Effector memory CD4-positive, alpha-beta T cell (primary cell): ENCODE measurements around the gene KCNK16.

Experiments
- DNase-seq, 3 donors: peaks; one replicate each; pipeline ENCODE4 v3.0.0-alpha.2; 2020
- H3K27ac ChIP-seq: 2 replicates; pipeline ENCODE4 v1.7.0; 2013; ENCODE audit warnings: mild to moderate bottlenecking, low read length, moderate library complexity; ENCODE audit not compliant: insufficient read depth, poor library complexity, severe bottlenecking
- H3K27me3 ChIP-seq: replicated peaks from 2 replicates; pipeline ENCODE4 v1.7.0; 2013; ENCODE audit warnings: mild to moderate bottlenecking, low read length; ENCODE audit not compliant: insufficient read depth, control insufficient read depth, poor library complexity, severe bottlenecking
- H3K36me3 ChIP-seq: 2 replicates; pipeline ENCODE4 v1.7.0; 2013; ENCODE audit warnings: mild to moderate bottlenecking, low read length, moderate library complexity; ENCODE audit not compliant: control insufficient read depth, insufficient read depth
- H3K4me1 ChIP-seq: 2 replicates; pipeline ENCODE4 v1.7.0; 2013; ENCODE audit warnings: low read length, mild to moderate bottlenecking; ENCODE audit not compliant: control insufficient read depth, insufficient read depth, poor library complexity, severe bottlenecking
- H3K4me3 ChIP-seq: 2 replicates; pipeline ENCODE4 v1.7.0; 2013; ENCODE audit warnings: low read length, low read depth, mild to moderate bottlenecking; ENCODE audit not compliant: insufficient read depth, poor library complexity, severe bottlenecking
- H3K9me3 ChIP-seq: 2 replicates; pipeline ENCODE4 v1.7.0; 2013; ENCODE audit warnings: mild to moderate bottlenecking, low read length, moderate library complexity; ENCODE audit not compliant: control insufficient read depth

KCNK16 gene

GRCh38 chr6:39281312-39281980 is 41.1 kb downstream of the KCNK16 start:
- Histone ChIP-seq H3K27me3 (no peaks in the 10 kb centered on the region), H3K9me3 (no peaks in the 10 kb centered on the region), H3K27ac (no peak overlapping the region), H3K36me3 (no peaks in the 10 kb centered on the region), H3K4me1 (no peaks in the 10 kb centered on the region), H3K4me3 (no peak overlapping the region)
- DNase-seq, result no peak

GRCh38 chr6:39280247-39280731 is 42.2 kb downstream of the KCNK16 start:
- Histone ChIP-seq H3K9me3 (no peaks in the 10 kb centered on the region), H3K4me3 (no peak overlapping the region), H3K27ac (no peak overlapping the region), H3K27me3 (no peaks in the 10 kb centered on the region), H3K4me1 (no peaks in the 10 kb centered on the region), H3K36me3 (no peaks in the 10 kb centered on the region)
- DNase-seq, result no peak

GRCh38 chr6:39279539-39279938 is 43.0 kb downstream of the KCNK16 start:
- Histone ChIP-seq H3K27ac (no peak overlapping the region), H3K36me3 (no peaks in the 10 kb centered on the region), H3K9me3 (no peaks in the 10 kb centered on the region), H3K27me3 (no peaks in the 10 kb centered on the region), H3K4me3 (no peak overlapping the region), H3K4me1 (no peaks in the 10 kb centered on the region)
- no peak for DNase-seq

GRCh38 chr6:39276379-39276995 is 46.0 kb downstream of the KCNK16 start:
- Histone ChIP-seq H3K27ac (no peak overlapping the region), H3K9me3 (no peaks in the 10 kb centered on the region), H3K4me3 (no peak overlapping the region), H3K27me3 (no peaks in the 10 kb centered on the region), H3K4me1 (no peaks in the 10 kb centered on the region), H3K36me3 (no peaks in the 10 kb centered on the region)
- DNase-seq, result no peak

- Histone ChIP-seq H3K9me3 (no peaks in the 10 kb centered on the region), H3K27ac (no peak overlapping the region), H3K27me3 (no peaks in the 10 kb centered on the region), H3K4me1 (no peaks in the 10 kb centered on the region), H3K36me3 (no peaks in the 10 kb centered on the region), H3K4me3 (no peak overlapping the region)
- DNase-seq, result no peak
Observed at GRCh38 chr6:39274903-39275302, 47.6 kb downstream of the KCNK16 start.

GRCh38 chr6:39274471-39274870 is 48.0 kb downstream of the KCNK16 start:
- Histone ChIP-seq H3K27ac (no peak overlapping the region), H3K36me3 (no peaks in the 10 kb centered on the region), H3K27me3 (no peaks in the 10 kb centered on the region), H3K4me3 (no peak overlapping the region), H3K4me1 (no peaks in the 10 kb centered on the region), H3K9me3 (no peaks in the 10 kb centered on the region)
- no peak for DNase-seq

GRCh38 chr6:39273406-39273821 is 49.1 kb downstream of the KCNK16 start:
- no peaks in the 10 kb centered on the region for H3K36me3 ChIP-seq
- H3K9me3 ChIP-seq, result no peaks in the 10 kb centered on the region
- H3K27me3 ChIP-seq, result no peaks in the 10 kb centered on the region
- no peak for DNase-seq
- no peak overlapping the region for H3K27ac ChIP-seq
- H3K4me1 ChIP-seq, result no peaks in the 10 kb centered on the region
- no peak overlapping the region for H3K4me3 ChIP-seq

GRCh38 chr6:39269961-39270360 is 52.5 kb downstream of the KCNK16 start:
- Histone ChIP-seq H3K4me3 (no peak overlapping the region), H3K9me3 (no peaks in the 10 kb centered on the region), H3K36me3 (no peaks in the 10 kb centered on the region), H3K27ac (no peak overlapping the region), H3K4me1 (no peaks in the 10 kb centered on the region), H3K27me3 (no peaks in the 10 kb centered on the region)
- no peak for DNase-seq

GRCh38 chr6:39268721-39269120 is 53.8 kb downstream of the KCNK16 start:
- Histone ChIP-seq H3K4me1 (no peaks in the 10 kb centered on the region), H3K9me3 (no peaks in the 10 kb centered on the region), H3K27ac (no peak overlapping the region), H3K36me3 (no peaks in the 10 kb centered on the region), H3K4me3 (no peak overlapping the region), H3K27me3 (no peaks in the 10 kb centered on the region)
- no peak for DNase-seq

GRCh38 chr6:39268171-39268570 is 54.3 kb downstream of the KCNK16 start:
- Histone ChIP-seq H3K27ac (no peak overlapping the region), H3K36me3 (no peaks in the 10 kb centered on the region), H3K27me3 (no peaks in the 10 kb centered on the region), H3K4me3 (no peak overlapping the region), H3K9me3 (no peaks in the 10 kb centered on the region), H3K4me1 (no peaks in the 10 kb centered on the region)
- no peak for DNase-seq
